HepG2 (cell line): ENCODE measurements around the gene ABHD2. TPM values are rescaled to one million over a fixed set of nuclear protein-coding genes. Genes with fewer than 3 reads are reported as not detected.
A peak's percentile ranks its signal among the peaks of the same experiment; 100 is the strongest.

Experiments
- ASH2L ChIP-seq: fragments of 300-600, 200-600 bp; sonication (generic); IDR thresholded peaks from 2 replicates; pipeline ENCODE4 v1.7.0; 2017; ENCODE audit warnings: low read depth, mild to moderate bottlenecking, moderate library complexity, mixed read lengths, low read length; ENCODE audit not compliant: insufficient read length
- CREB1 ChIP-seq, 2 experiments: fragments of 450-650 bp in 1 of 2; IDR thresholded peaks; 2 replicates each; pipeline ENCODE4 v1.6.1; 2016 to 2017; ENCODE audit warnings: control low read depth in 1 of 2, mild to moderate bottlenecking in 1 of 2, missing compliant biosample characterization in 1 of 2, missing genetic modification characterization in 1 of 2
- FOXA1 ChIP-seq, 2 experiments: fragments of 450-650 bp in 1 of 2; sonication (generic) in 1 of 2; formaldehyde crosslinking in 1 of 2; IDR thresholded peaks; 2 replicates each; pipeline versions ENCODE4 v1.4.0 to v1.6.1; 2016 to 2020; ENCODE audit warnings: missing genetic modification reagents in 1 of 2
- HOXA3 ChIP-seq: sonication (generic); formaldehyde crosslinking; IDR thresholded peaks from 2 replicates; pipeline ENCODE4 v1.5.0; 2020; ENCODE audit warnings: missing genetic modification reagents
- MAFF ChIP-seq: IDR thresholded peaks from 2 replicates; pipeline ENCODE4 v1.6.1; 2011; ENCODE audit warnings: low read depth, low read length, improper control_type of control experiment
- MYC ChIP-seq: sonication (generic); formaldehyde crosslinking; IDR thresholded peaks from 2 replicates; pipeline ENCODE4 v1.9.0; 2021; ENCODE audit warnings: missing genetic modification reagents, borderline replicate concordance
- NR3C1 ChIP-seq: sonication (generic); formaldehyde crosslinking; IDR thresholded peaks from 2 replicates; pipeline ENCODE4 v1.4.0; 2020; ENCODE audit warnings: missing genetic modification reagents
- PHB2 ChIP-seq: fragments of 450-650 bp; IDR thresholded peaks from 2 replicates; pipeline ENCODE4 v1.6.1; 2018; ENCODE audit not compliant: partially characterized antibody
- RARA ChIP-seq: IDR thresholded peaks from 2 replicates; pipeline ENCODE4 v1.6.1; 2016; ENCODE audit warnings: missing genetic modification reagents, missing compliant biosample characterization
- REL ChIP-seq: sonication (generic); formaldehyde crosslinking; conservative IDR thresholded peaks from 2 replicates; pipeline ENCODE4 v1.8.0; 2022; ENCODE audit warnings: mild to moderate bottlenecking, missing genetic modification reagents, moderate library complexity
- RXRA ChIP-seq: sonication (generic); formaldehyde crosslinking; IDR thresholded peaks from 2 replicates; pipeline ENCODE4 v1.5.1; 2020; ENCODE audit warnings: missing genetic modification reagents
- SMAD9 ChIP-seq: sonication (generic); formaldehyde crosslinking; IDR thresholded peaks from 2 replicates; pipeline ENCODE4 v1.5.1; 2020; ENCODE audit warnings: mild to moderate bottlenecking, missing genetic modification reagents
- SOX13 ChIP-seq, 3 experiments: fragments of 450-650 bp in 1 of 3; sonication (generic) in 1 of 3; formaldehyde crosslinking in 1 of 3; IDR thresholded peaks in 2 of 3; conservative IDR thresholded peaks in 1 of 3; 2 replicates each; pipeline versions ENCODE4 v1.5.0 to v1.6.1; 2016 to 2020; ENCODE audit warnings: antibody characterized with exemption in 1 of 3, mild to moderate bottlenecking in 1 of 3, missing compliant biosample characterization in 1 of 3, missing genetic modification reagents in 1 of 3, moderate library complexity in 1 of 3
- TGIF2 ChIP-seq: IDR thresholded peaks from 2 replicates; pipeline ENCODE4 v1.6.1; 2016; ENCODE audit warnings: control low read depth, missing compliant biosample characterization
- ZEB1 ChIP-seq: IDR thresholded peaks from 2 replicates; pipeline ENCODE4 v1.6.1; 2012; ENCODE audit warnings: mild to moderate bottlenecking, low read depth, inconsistent platforms; ENCODE audit not compliant: insufficient replicate concordance
- ZMYM3 ChIP-seq: sonication (generic); formaldehyde crosslinking; IDR thresholded peaks from 2 replicates; pipeline ENCODE4 v1.5.1; 2020; ENCODE audit warnings: mild to moderate bottlenecking, missing genetic modification reagents
- ZNF124 ChIP-seq: sonication (generic); formaldehyde crosslinking; IDR thresholded peaks from 2 replicates; pipeline ENCODE4 v1.4.0; 2020; ENCODE audit warnings: missing genetic modification reagents
- ZNF557 ChIP-seq: sonication (generic); formaldehyde crosslinking; IDR thresholded peaks from 2 replicates; pipeline ENCODE4 v1.4.0; 2020; ENCODE audit warnings: missing genetic modification reagents
- ZNF652 ChIP-seq: IDR thresholded peaks from 2 replicates; pipeline ENCODE4 v1.6.1; 2016; ENCODE audit warnings: low read depth, borderline replicate concordance
- ZNF816 ChIP-seq: sonication (generic); formaldehyde crosslinking; IDR thresholded peaks from 2 replicates; pipeline ENCODE4 v1.8.0; 2022; ENCODE audit warnings: missing genetic modification reagents, mild to moderate bottlenecking, borderline replicate concordance
- ZSCAN9 ChIP-seq: IDR thresholded peaks from 2 replicates; pipeline ENCODE4 v1.6.1; 2016; ENCODE audit warnings: borderline replicate concordance
- polyA plus RNA-seq, 8 experiments: library from polyadenylated mRNA; depleted of rRNA in 3 of 8; stranded (reverse) in 7 of 8; unstranded in 1 of 8; fragments of >200 nt; fragmentation: Illumina TruSeq in 4 of 8; extraction: Trizol in 4 of 8; gene quantifications; 2 replicates each; pipeline versions ENCODE4 v1.2.1 to v1.2.3, GENCODE V29; 2011 to 2016; ENCODE audit warnings: low read depth in 4 of 8, missing spikeins in 1 of 8, mixed read lengths in 1 of 8; ENCODE audit not compliant: insufficient read depth in 1 of 8
- total RNA-seq, 5 experiments: library from RNA; depleted of rRNA; stranded (reverse); fragments of >200 nt; fragmentation: Illumina TruSeq; extraction: Trizol; gene quantifications; 2 replicates each; pipeline ENCODE4 v1.2.3, GENCODE V29; 2016; ENCODE audit warnings: low read depth in 1 of 5
- TF ChIP-seq, protein P1 (sequence below): sonication (generic); formaldehyde crosslinking; IDR thresholded peaks from 2 replicates; pipeline ENCODE4 v1.4.0; 2020; ENCODE audit warnings: missing genetic modification reagents
- TF ChIP-seq, protein P2 (sequence below): IDR thresholded peaks from 2 replicates; pipeline ENCODE4 v1.6.1; 2016; ENCODE audit warnings: low read depth
- TF ChIP-seq, protein P3 (sequence below): IDR thresholded peaks from 2 replicates; pipeline ENCODE4 v1.6.1; 2012; ENCODE audit warnings: inconsistent platforms
- TF ChIP-seq, protein P4 (sequence below): sonication (generic); formaldehyde crosslinking; IDR thresholded peaks from 2 replicates; pipeline ENCODE4 v1.4.0; 2020; ENCODE audit warnings: missing genetic modification reagents

The ABHD2 gene
- total and polyA plus RNA-seq, 2 of the 13 experiments (the other 11 are each of a cell fraction or from before 2014, with no cell fraction given), result 14.8 to 22.4 TPM

DNA sequence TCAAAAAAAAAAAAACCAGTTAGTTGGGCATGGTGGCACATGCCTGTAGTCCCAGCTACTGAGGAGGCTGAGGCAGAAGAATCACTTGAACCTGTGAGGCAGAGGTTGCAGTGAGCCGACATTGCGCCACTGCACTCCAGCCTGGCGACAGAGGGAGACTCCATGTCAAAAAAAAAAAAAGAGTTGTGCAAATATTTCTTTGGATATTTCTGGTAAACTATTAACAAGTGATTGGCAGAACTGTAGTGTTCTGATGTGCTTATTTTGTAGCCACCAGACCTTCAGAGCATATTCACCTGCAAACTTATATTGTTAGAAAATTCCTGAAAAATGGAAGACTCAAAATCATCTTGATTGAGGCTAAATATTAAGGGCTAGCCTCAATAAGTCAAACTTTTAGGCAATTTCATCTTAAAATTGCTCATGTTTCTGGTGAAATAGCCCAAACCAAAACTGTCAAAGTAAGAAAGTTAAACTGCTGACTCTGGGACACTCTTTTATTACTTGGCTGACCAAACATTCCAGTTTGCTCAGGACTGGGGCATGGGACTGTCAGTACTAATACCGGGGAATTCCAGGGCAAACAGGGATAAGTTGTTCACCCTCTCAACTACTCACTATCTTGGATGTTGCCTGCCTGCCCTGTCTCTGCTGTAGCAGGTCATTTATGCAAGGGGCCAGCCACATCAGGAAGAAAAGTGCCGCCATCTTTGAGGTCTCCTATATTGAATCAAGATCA is 37.0 kb downstream of the ABHD2 start (continued):
- TF ChIP-seq, protein P1, sequence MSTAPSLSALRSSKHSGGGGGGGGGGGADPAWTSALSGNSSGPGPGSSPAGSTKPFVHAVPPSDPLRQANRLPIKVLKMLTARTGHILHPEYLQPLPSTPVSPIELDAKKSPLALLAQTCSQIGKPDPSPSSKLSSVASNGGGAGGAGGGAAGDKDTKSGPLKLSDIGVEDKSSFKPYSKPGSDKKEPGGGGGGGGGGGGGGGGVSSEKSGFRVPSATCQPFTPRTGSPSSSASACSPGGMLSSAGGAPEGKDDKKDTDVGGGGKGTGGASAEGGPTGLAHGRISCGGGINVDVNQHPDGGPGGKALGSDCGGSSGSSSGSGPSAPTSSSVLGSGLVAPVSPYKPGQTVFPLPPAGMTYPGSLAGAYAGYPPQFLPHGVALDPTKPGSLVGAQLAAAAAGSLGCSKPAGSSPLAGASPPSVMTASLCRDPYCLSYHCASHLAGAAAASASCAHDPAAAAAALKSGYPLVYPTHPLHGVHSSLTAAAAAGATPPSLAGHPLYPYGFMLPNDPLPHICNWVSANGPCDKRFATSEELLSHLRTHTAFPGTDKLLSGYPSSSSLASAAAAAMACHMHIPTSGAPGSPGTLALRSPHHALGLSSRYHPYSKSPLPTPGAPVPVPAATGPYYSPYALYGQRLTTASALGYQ (CRISPR knock-in tag), result peak; percentile 37; the same call in 1 of the 2 replicates
- no peak for TF ChIP-seq ZEB1
- TF ChIP-seq ASH2L, result peak; percentile 94
- TF ChIP-seq MAFF, result peak; percentile 73
- TF ChIP-seq, protein P2, sequence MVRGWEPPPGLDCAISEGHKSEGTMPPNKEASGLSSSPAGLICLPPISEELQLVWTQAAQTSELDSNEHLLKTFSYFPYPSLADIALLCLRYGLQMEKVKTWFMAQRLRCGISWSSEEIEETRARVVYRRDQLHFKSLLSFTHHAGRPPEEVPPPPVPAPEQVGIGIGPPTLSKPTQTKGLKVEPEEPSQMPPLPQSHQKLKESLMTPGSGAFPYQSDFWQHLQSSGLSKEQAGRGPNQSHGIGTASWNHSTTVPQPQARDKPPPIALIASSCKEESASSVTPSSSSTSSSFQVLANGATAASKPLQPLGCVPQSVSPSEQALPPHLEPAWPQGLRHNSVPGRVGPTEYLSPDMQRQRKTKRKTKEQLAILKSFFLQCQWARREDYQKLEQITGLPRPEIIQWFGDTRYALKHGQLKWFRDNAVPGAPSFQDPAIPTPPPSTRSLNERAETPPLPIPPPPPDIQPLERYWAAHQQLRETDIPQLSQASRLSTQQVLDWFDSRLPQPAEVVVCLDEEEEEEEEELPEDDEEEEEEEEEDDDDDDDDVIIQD, result peak; percentile 26; the same call in 1 of the 2 replicates
- TF ChIP-seq RXRA, result peak; percentile 34; the same call in 1 of the 2 replicates
- TF ChIP-seq ZMYM3, result peak; percentile 73
- no peak for TF ChIP-seq SMAD9 (CRISPR knock-in tag)
- TF ChIP-seq FOXA1 (IDR thresholded peaks at IDR 0.05), result no peak
- TF ChIP-seq FOXA1 (CRISPR knock-in tag; IDR thresholded peaks at IDR 0.05), result peak; percentile 44; the same call in 1 of the 2 replicates
- TF ChIP-seq ZSCAN9, result no peak
- TF ChIP-seq ZNF652 (CRISPR knock-in tag), result 0 out of 2 replicates have a peak, but pooled peaks have one; percentile 17
- TF ChIP-seq ZNF124 (CRISPR knock-in tag), result no peak
- 0 out of 2 replicates have a peak, but pooled peaks have one; percentile 31 for TF ChIP-seq REL (CRISPR knock-in tag)
- TF ChIP-seq NR3C1 (CRISPR knock-in tag), result no peak
- TF ChIP-seq ZNF816 (CRISPR knock-in tag), result no peak
- TF ChIP-seq ZNF557, result 0 out of 2 replicates have a peak, but pooled peaks have one; percentile 28
- no peak for TF ChIP-seq PHB2
- TF ChIP-seq TGIF2 (CRISPR knock-in tag), result peak; percentile 22; the same call in 1 of the 2 replicates
- no peak for TF ChIP-seq MYC (CRISPR knock-in tag)
- TF ChIP-seq, protein P3, sequence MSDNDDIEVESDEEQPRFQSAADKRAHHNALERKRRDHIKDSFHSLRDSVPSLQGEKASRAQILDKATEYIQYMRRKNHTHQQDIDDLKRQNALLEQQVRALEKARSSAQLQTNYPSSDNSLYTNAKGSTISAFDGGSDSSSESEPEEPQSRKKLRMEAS, result peak; percentile 41; the same call in 1 of the 2 replicates
- peak; percentile 72; the same call in 1 of the 2 replicates for TF ChIP-seq HOXA3 (CRISPR knock-in tag)
- peak; percentile 50; the same call in 1 of the 2 replicates for TF ChIP-seq RARA
- TF ChIP-seq SOX13 (IDR thresholded peaks at IDR 0.05), result no peak
- TF ChIP-seq SOX13 (CRISPR knock-in tag; conservative IDR thresholded peaks at IDR 0.05 in 1 of 2, IDR thresholded peaks at IDR 0.05 in 1 of 2), result peak in 1 of 2 experiments; percentile 50; a peak in 2 of 4 replicates
- TF ChIP-seq CREB1 (IDR thresholded peaks at IDR 0.05), result no peak
- peak; percentile 65; the same call in 1 of the 2 replicates for TF ChIP-seq CREB1 (CRISPR knock-in tag; IDR thresholded peaks at IDR 0.05)
- TF ChIP-seq, protein P4, sequence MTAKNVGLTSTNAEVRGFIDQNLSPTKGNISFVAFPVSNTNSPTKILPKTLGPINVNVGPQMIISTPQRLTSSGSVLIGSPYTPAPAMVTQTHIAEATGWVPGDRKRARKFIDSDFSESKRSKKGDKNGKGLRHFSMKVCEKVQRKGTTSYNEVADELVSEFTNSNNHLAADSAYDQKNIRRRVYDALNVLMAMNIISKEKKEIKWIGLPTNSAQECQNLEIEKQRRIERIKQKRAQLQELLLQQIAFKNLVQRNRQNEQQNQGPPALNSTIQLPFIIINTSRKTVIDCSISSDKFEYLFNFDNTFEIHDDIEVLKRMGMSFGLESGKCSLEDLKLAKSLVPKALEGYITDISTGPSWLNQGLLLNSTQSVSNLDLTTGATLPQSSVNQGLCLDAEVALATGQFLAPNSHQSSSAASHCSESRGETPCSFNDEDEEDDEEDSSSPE (CRISPR knock-in tag), result 0 out of 2 replicates have a peak, but pooled peaks have one; percentile 20
